ENCODE data around the gene PIK3C2G. TPM values are rescaled to one million over a fixed set of nuclear protein-coding genes. Genes with fewer than 3 reads are reported as not detected.
"Not testable (repeated sequence)": the region's sequence is repeated elsewhere in the genome, so short reads cannot be mapped to it uniquely, and the experiment has no call there.

The PIK3C2G gene
- polyA plus RNA-seq, 1 experiment, result not detected

GRCh38 chr12:18250313-18250916, 10.9 kb upstream of the PIK3C2G start:
- DNase-seq (ENCODE audit: low read depth, low spot score), result peak; percentile 37
- CTCF ChIA-PET, result interaction anchor here (0.6 to 3.2 kb wide), 40 partner anchors 8 to 1038 kb away, joined by 3 to 40 read pairs (median 4); partner anchors contain the start of gene PIK3C2G
- H3K4me3 ChIP-seq (ENCODE audit: low read depth, low read length), result no peak overlapping the region
- H3K27me3 ChIP-seq (ENCODE audit: control insufficient read depth, insufficient read depth, low read length), result no peaks in the 10 kb centered on the region
- peak; percentile 71 for TF ChIP-seq CTCF (IDR thresholded peaks at IDR 0.05; ENCODE audit: low read depth, low read length)
- no peak overlapping the region for H3K27ac ChIP-seq (ENCODE audit: low read depth, low read length)
- no peaks in the 10 kb centered on the region for H3K9me3 ChIP-seq (ENCODE audit: control insufficient read depth, insufficient read depth, low read length)
- POLR2A ChIA-PET, result no interaction called here

- TF ChIP-seq CTCF (IDR thresholded peaks at IDR 0.05; ENCODE audit: low read depth, low read length), result no peak
- Histone ChIP-seq H3K4me3 (ENCODE audit: low read depth, low read length) (no peak overlapping the region), H3K27me3 (ENCODE audit: control insufficient read depth, insufficient read depth, low read length) (no peaks in the 10 kb centered on the region), H3K27ac (ENCODE audit: low read depth, low read length) (no peak overlapping the region), H3K9me3 (ENCODE audit: control insufficient read depth, insufficient read depth, low read length) (no peaks in the 10 kb centered on the region)
- CTCF ChIA-PET, result no interaction called here
- no peak for DNase-seq (ENCODE audit: low read depth, low spot score)
- POLR2A ChIA-PET, result no interaction called here
Observed at GRCh38 chr12:18254081-18254480, 7.2 kb upstream of the PIK3C2G start.

GRCh38 chr12:18255004-18255403, 6.3 kb upstream of the PIK3C2G start:
- POLR2A ChIA-PET; CTCF ChIA-PET; H3K4me3 ChIP-seq (ENCODE audit: low read depth, low read length); H3K9me3 ChIP-seq (ENCODE audit: control insufficient read depth, insufficient read depth, low read length); DNase-seq (ENCODE audit: low read depth, low spot score); H3K27me3 ChIP-seq (ENCODE audit: control insufficient read depth, insufficient read depth, low read length); H3K27ac ChIP-seq (ENCODE audit: low read depth, low read length): not testable (repeated sequence)

- TF ChIP-seq CTCF (IDR thresholded peaks at IDR 0.05; ENCODE audit: low read depth, low read length), result no peak
- no peaks in the 10 kb centered on the region for H3K9me3 ChIP-seq (ENCODE audit: control insufficient read depth, insufficient read depth, low read length)
- CTCF ChIA-PET, result interaction anchor here (0.6 kb wide), 1 partner anchor 1034 kb away, joined by 3 read pairs; no protein-coding TSS in a partner anchor
- POLR2A ChIA-PET, result no interaction called here
- no peak overlapping the region for H3K27ac ChIP-seq (ENCODE audit: low read depth, low read length)
- no peaks in the 10 kb centered on the region for H3K27me3 ChIP-seq (ENCODE audit: control insufficient read depth, insufficient read depth, low read length)
- DNase-seq (ENCODE audit: low read depth, low spot score), result no peak
- H3K4me3 ChIP-seq (ENCODE audit: low read depth, low read length), result no peak overlapping the region
Observed at GRCh38 chr12:18257251-18257650, 4.1 kb upstream of the PIK3C2G start.

GRCh38 chr12:18258929-18259328, 2.4 kb upstream of the PIK3C2G start:
- CTCF ChIA-PET, result interaction anchor here (1.0 to 4.8 kb wide), 2 partner anchors 9 kb away, joined by 6 to 25 read pairs; no protein-coding TSS in a partner anchor
- Histone ChIP-seq H3K9me3 (ENCODE audit: control insufficient read depth, insufficient read depth, low read length) (no peaks in the 10 kb centered on the region), H3K27ac (ENCODE audit: low read depth, low read length) (no peak overlapping the region), H3K4me3 (ENCODE audit: low read depth, low read length) (no peak overlapping the region), H3K27me3 (ENCODE audit: control insufficient read depth, insufficient read depth, low read length) (no peaks in the 10 kb centered on the region)
- no peak for TF ChIP-seq CTCF (IDR thresholded peaks at IDR 0.05; ENCODE audit: low read depth, low read length)
- DNase-seq (ENCODE audit: low read depth, low spot score), result no peak
- POLR2A ChIA-PET, result no interaction called here
